ENCODE results near the gene STX2. TPM values are rescaled to one million over a fixed set of nuclear protein-coding genes. Genes with fewer than 3 reads are reported as not detected.

The STX2 gene
- total RNA-seq, 4 donors from 2014 or later = 4.8 to 12.0 (median 9.1) TPM

GRCh38 chr12:130780325-130780724 is 58.7 kb downstream of the STX2 start:
- intact Hi-C loops (cut with DNase I; ENCODE audit: low total_unique reads) = no loop called here

DNA sequence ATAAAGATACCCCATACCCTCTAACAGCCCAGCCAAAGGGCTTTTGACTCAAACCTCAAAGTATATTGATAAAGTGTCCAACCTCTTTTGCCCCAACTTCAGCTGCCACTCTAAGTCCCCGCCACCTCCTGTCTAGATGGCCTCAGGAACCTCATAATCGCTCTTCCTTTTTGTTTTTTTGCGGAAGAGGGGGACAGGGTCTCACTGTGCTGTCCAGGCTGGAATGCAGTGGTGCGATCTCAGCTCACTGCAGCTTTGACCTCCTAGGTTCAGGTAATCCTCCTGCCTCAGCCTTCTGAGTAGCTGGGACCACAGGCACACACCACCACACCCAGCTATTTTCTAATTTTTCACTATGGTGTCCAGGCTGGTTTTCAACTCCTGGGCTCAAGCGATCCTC is 60.3 kb downstream of the STX2 start:
- no peaks in the 10 kb centered on the region for H3K9me3 ChIP-seq
- H3K36me3 ChIP-seq = no peaks in the 10 kb centered on the region
- H3K4me1 ChIP-seq = no peaks in the 10 kb centered on the region
- TF ChIP-seq, protein P1, sequence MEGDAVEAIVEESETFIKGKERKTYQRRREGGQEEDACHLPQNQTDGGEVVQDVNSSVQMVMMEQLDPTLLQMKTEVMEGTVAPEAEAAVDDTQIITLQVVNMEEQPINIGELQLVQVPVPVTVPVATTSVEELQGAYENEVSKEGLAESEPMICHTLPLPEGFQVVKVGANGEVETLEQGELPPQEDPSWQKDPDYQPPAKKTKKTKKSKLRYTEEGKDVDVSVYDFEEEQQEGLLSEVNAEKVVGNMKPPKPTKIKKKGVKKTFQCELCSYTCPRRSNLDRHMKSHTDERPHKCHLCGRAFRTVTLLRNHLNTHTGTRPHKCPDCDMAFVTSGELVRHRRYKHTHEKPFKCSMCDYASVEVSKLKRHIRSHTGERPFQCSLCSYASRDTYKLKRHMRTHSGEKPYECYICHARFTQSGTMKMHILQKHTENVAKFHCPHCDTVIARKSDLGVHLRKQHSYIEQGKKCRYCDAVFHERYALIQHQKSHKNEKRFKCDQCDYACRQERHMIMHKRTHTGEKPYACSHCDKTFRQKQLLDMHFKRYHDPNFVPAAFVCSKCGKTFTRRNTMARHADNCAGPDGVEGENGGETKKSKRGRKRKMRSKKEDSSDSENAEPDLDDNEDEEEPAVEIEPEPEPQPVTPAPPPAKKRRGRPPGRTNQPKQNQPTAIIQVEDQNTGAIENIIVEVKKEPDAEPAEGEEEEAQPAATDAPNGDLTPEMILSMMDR (IDR thresholded peaks at IDR 0.05 in 4 of 5, conservative IDR thresholded peaks at IDR 0.05 in 1 of 5) = no peak
- TF ChIP-seq POLR2A (IDR thresholded peaks at IDR 0.05) = no peak
- DNase-seq (no peak), ATAC-seq (no peak)
- peaks cover 0 to 21% (median 21%) of the 10 kb centered on the region in 3 donors for H3K27me3 ChIP-seq
- H3K27ac ChIP-seq = no peak overlapping the region
- in situ Hi-C loops (cut with MboI; ENCODE audit: low sequenced_read_pairs in 4 of 4) = no loop called here
- intact Hi-C loops (cut with DNase I; ENCODE audit: low total_unique reads) = no loop called here
- no peak overlapping the region for H3K4me3 ChIP-seq

More at GRCh38 chr12:130780325-130780724, 58.7 kb downstream of the STX2 start:
- H3K4me1 ChIP-seq = no peaks in the 10 kb centered on the region
- no peak overlapping the region for H3K4me3 ChIP-seq
- in situ Hi-C loops (cut with MboI; ENCODE audit: low sequenced_read_pairs in 4 of 4) = no loop called here
- TF ChIP-seq, protein P1 (IDR thresholded peaks at IDR 0.05 in 4 of 5, conservative IDR thresholded peaks at IDR 0.05 in 1 of 5) = no peak
- TF ChIP-seq POLR2A (IDR thresholded peaks at IDR 0.05) = no peak
- H3K27me3 ChIP-seq = peaks cover 0 to 21% (median 13%) of the 10 kb centered on the region in 3 donors
- DNase-seq = no peak
- H3K27ac ChIP-seq = no peak overlapping the region
- ATAC-seq = no peak
- no peaks in the 10 kb centered on the region for H3K9me3 ChIP-seq
- no peaks in the 10 kb centered on the region for H3K36me3 ChIP-seq

GRCh38 chr12:130776857-130777339 is 62.2 kb downstream of the STX2 start:
- Histone ChIP-seq H3K4me3 (no peak overlapping the region), H3K27ac (no peak overlapping the region), H3K9me3 (no peaks in the 10 kb centered on the region), H3K36me3 (no peaks in the 10 kb centered on the region), H3K4me1 (no peaks in the 10 kb centered on the region), H3K27me3 (peaks cover 0 to 21% (median 21%) of the 10 kb centered on the region in 3 donors)
- intact Hi-C loops (cut with DNase I; ENCODE audit: low total_unique reads) = no loop called here
- no peak for TF ChIP-seq POLR2A (IDR thresholded peaks at IDR 0.05)
- TF ChIP-seq, protein P1 (IDR thresholded peaks at IDR 0.05 in 4 of 5, conservative IDR thresholded peaks at IDR 0.05 in 1 of 5) = no peak
- in situ Hi-C loops (cut with MboI; ENCODE audit: low sequenced_read_pairs in 4 of 4) = no loop called here
- no peak for DNase-seq
- ATAC-seq = no peak

DNA sequence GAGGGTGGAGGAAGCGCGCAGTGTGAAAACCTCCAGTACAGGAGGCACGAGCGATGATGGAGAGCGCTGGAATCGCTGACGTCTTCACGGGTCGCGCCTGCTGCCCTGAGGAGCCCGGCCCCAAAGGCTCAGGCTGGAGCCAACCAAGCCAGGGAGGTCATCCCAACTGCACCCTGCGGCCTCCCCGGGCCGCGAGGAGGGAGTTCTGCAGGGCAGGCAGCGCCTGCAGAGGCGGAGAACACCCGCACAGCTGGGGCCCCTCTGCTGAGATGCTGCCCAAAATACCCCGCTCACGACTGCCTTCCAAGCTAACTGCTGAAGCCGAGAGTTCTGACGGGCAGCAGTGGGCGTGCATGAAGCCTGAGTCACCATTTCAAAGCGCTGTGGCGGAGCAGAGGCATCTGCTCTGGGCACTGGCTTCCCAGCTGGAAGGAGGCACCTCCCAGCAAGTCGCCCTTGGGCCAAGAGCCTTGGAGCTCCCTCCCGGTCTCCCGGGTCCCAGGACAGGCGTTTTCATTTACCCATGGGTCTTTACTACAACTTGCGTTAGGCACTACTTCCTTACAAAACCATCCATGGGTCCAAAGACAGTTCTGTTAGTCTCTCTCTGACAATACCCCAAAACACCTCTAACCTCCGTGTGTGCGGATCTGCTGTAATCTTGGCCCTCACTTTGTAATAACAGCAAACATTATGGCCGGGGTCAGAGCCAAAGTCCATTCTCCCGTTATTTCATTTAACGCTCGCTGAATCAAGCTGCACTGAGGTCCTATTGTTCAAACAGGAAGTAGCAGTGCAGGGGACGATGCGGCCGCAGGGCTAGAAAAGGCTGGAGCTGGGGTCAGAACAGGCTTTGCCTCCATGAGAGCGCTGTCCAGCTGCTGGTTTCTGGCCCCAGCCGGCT is 62.8 kb downstream of the STX2 start:
- in situ Hi-C loops (cut with MboI; ENCODE audit: low sequenced_read_pairs in 4 of 4) = no loop called here
- no peaks in the 10 kb centered on the region for H3K4me1 ChIP-seq
- DNase-seq = no peak

More for the DNA sequence above, 62.8 kb downstream of the STX2 start:
- H3K9me3 ChIP-seq = no peaks in the 10 kb centered on the region
- H3K27me3 ChIP-seq = peaks cover 0 to 21% (median 21%) of the 10 kb centered on the region in 3 donors
- H3K4me3 ChIP-seq = peak overlapping the region; percentile 11 to 40 (median 26)
- H3K36me3 ChIP-seq = no peaks in the 10 kb centered on the region
- no peak for ATAC-seq
- intact Hi-C loops (cut with DNase I; ENCODE audit: low total_unique reads) = no loop called here
- H3K27ac ChIP-seq = no peak overlapping the region
- TF ChIP-seq POLR2A (IDR thresholded peaks at IDR 0.05) = no peak
- TF ChIP-seq, protein P1 (IDR thresholded peaks at IDR 0.05 in 4 of 5, conservative IDR thresholded peaks at IDR 0.05 in 1 of 5) = no peak

Data from gastrocnemius medialis (tissue), 4 donors.